C4-2B (cell line): ENCODE results near the gene CABLES1.
A peak's percentile ranks its signal among the peaks of the same experiment; 100 is the strongest.
"Not testable (repeated sequence)": the region's sequence is repeated elsewhere in the genome, so short reads cannot be mapped to it uniquely, and the experiment has no call there.

ENCODE experiments used
- H3K27ac ChIP-seq: fragments of 450-650 bp; 2 replicates; pipeline ENCODE4 v1.5.1; 2017
- ZFX ChIP-seq: fragments of 450-650 bp; IDR thresholded peaks from 2 replicates; pipeline ENCODE4 v1.6.1; 2017
- TF ChIP-seq, protein P1 (sequence below): fragments of 450-650 bp; conservative IDR thresholded peaks from 2 replicates; pipeline ENCODE4 v1.5.1; 2017; ENCODE audit warnings: mild to moderate bottlenecking

The CABLES1 gene

DNA sequence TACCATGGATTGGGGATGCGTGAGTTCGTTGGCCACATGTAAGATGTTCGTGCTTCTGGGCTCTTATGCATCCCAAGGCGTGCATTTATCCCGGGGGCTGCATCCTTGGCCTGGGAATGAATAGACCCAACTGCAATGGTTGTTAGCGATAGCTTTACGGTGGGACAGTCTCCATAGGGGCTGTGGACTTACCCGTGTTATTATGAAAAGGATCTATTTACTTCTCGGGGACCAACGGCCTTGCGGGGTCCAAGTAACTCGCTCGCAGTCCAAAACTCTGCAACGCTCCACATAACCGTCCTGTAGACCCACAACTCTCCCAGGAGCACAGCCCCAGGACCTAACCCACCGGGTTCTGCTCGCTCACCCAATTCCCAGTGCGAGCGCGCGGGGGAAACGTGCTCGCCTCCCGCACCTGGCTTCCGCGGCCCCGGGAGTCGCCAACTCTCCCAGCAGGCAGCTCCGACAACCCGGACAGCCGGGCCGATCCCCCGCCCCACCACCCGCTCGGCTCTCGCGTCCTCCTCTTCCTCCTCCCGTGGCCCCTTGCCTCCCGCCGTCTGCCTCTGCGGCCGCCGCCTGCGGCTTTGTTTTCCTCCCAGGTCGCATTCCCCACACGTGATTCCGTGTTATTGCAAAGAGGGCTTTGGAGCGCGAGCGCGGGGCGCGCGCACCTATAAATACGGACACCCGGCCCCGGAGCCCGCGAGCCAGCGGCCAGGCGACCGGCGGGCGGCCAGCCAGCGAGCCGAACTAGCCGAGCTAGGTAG, at the start of gene CABLES1:
CABLES1 (plus strand) TSS at position 706 of the 770 bp plus-strand sequence. CDS start 278 bp downstream, outside the sequence.
- H3K27ac ChIP-seq = peak within 1 kb of the TSS; percentile 92
- 0 out of 2 replicates have a peak, but pooled peaks have one; percentile 16 for TF ChIP-seq ZFX
- TF ChIP-seq, protein P1, sequence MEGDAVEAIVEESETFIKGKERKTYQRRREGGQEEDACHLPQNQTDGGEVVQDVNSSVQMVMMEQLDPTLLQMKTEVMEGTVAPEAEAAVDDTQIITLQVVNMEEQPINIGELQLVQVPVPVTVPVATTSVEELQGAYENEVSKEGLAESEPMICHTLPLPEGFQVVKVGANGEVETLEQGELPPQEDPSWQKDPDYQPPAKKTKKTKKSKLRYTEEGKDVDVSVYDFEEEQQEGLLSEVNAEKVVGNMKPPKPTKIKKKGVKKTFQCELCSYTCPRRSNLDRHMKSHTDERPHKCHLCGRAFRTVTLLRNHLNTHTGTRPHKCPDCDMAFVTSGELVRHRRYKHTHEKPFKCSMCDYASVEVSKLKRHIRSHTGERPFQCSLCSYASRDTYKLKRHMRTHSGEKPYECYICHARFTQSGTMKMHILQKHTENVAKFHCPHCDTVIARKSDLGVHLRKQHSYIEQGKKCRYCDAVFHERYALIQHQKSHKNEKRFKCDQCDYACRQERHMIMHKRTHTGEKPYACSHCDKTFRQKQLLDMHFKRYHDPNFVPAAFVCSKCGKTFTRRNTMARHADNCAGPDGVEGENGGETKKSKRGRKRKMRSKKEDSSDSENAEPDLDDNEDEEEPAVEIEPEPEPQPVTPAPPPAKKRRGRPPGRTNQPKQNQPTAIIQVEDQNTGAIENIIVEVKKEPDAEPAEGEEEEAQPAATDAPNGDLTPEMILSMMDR = no peak

- TF ChIP-seq, protein P1 = no peak
- no peak for TF ChIP-seq ZFX
- H3K27ac ChIP-seq = no peak overlapping the region
Observed at GRCh38 chr18:23087352-23087751, 47.9 kb upstream of the CABLES1 start.

GRCh38 chr18:23088310-23088709, 47.0 kb upstream of the CABLES1 start:
- TF ChIP-seq, protein P1 = no peak
- TF ChIP-seq ZFX = no peak
- H3K27ac ChIP-seq = no peak overlapping the region

DNA sequence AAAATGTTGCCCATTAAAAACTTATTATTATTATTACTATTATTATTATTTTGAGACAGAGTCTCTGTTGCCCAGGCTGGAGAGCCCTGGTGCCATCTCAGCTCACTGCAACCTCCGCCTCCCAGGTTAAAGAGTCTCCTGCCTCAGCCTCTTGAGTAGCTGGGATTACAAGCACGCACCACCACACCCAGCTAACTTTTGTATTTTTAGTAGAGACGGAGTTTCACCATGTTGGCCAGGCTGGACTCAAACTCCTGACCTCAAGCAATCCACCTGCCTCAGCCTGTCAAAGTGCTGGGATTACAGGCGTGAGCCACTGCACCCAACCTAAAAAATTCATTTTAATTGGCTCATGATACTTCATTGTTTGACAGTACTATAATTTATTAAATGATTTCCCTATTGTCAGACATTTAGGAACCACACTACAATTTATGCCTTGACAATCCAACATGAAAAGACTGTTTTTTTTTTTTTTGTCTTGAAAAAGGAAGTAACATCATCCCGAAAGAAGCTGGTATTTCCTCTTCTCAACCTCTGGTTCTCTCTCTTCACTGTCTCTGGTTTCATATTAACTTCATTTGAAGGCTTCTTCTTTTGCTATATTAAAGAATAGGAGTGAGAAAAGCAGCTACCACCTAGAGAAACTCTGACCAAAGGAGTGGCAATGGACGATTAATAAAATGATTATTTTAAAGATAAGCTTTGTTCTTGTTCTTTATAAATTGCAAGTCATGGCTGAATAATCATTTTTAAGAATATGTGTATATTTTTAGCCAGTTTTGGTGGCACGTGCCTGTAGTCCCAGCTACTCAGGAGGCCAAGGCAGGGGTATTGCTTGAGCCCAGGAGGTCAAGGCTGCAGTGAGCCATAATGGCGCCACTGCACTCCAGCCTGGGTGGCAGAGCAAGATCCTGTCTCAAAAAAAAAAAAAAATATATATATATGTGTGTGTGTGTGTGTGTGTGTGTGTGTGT, 44.0 kb upstream of the CABLES1 start:
- not testable (repeated sequence) for H3K27ac ChIP-seq

- H3K27ac ChIP-seq = no peak overlapping the region
- TF ChIP-seq, protein P1 = no peak
Observed at GRCh38 chr18:23092121-23092520, 43.2 kb upstream of the CABLES1 start.

DNA sequence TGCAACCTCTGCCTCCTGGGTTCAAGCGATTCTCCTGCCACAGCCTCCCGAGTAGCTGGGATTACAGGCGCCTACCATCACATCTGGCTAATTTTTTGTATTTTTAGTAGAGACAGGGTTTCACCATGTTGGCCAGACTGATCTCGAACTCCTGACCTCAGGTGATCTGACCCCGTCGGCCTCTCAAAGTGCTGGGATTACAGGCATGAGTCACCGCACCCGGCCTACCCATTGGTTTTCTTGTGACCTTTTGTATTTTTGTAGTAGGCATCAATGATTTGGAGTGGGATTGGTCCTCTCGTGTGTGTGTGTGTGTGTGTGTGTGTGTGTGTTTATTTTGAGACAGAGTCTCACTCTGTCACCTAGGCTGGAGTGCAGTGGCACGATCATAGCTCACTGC, 42.2 kb upstream of the CABLES1 start:
- not testable (repeated sequence) for H3K27ac ChIP-seq

GRCh38 chr18:23093772-23094171, 41.5 kb upstream of the CABLES1 start:
- TF ChIP-seq, protein P1 = no peak
- no peak for TF ChIP-seq ZFX
- H3K27ac ChIP-seq = no peak overlapping the region
